ENCODE measurements around the gene TEKTIP1.

Gene TEKTIP1

DNA sequence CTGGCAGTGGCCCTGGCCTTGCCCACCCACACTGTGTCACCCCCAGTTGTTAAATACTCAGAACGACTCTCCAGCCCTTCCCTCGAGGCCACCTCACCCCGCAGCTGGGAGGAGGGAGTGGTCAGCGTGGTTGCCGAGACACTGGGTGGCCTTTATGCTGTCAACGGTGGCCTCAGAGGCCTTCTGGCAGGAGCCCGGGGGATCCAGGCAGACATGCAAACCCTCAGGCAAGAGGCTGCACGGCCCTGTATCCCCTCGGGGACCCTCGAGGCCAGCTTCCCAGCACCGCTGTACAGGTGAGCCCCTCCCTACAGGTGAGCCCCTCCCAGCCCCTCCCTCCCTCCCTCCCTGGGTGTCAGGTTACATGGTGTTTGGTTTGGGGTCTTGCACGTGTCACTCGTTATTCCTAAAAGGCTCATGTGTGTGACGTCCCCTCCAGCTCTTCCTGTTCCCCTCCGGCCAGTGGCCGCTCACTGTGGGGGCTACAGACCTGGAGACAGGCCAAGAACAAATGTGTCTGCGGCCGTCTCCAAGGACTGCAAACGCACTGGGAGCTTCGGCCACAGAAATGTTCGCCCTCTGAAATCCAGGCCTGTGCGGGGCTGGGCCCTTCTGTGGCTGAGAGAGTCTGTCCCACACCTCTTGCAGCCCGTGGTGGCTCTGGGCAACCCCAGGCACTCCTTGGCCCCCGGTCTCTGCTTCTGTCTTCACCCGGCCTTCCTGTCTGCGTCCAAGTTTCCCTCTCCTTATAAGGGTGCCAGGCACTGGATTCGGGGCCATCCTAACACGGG, at the start of gene TEKTIP1:
TEKTIP1 (plus strand) TSS at position 210 of the 791 bp plus-strand sequence; CDS start at position 214, 4 bp downstream.
- DNase-seq (ENCODE audit: low read depth, low spot score) = no peak

GRCh38 chr19:3491396-3492119, 47.4 kb upstream of the TEKTIP1 start:
- DNase-seq (ENCODE audit: low read depth, low spot score) = no peak

DNA sequence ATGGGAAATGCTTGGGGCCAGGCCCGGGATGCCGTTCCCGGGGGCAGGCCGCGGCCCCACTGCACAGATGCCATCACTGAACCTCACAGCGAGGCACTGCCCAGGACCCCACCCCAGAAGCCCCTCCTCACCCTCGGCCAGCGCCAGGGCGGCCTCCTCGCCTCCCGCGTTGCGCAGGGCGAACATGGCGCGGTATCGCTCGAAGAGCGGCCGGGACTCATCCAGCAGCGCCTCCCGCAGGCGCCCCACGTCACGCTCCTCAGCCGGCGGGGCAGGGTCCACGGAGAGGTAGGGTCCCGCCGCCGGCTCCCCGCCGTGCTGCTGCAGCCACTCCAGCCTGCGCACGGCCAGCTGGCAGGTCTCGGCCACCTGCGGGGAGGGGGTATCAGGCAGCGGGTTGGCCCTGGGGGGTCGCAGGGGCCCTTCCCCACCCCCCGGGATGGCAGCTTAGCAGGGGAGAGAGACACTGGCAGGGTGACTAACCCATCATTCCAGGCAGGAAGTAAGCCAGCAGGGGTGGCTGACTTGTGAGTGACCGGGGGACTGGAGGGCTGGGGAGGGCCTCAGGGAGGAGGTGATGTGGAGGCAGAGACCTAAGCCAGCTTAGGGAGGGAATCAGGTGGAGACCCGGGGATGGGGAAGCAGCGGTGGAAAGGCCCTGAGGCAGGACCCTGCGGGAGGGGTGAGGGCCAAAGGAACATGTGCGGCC, 46.7 kb upstream of the TEKTIP1 start:
- DNase-seq (ENCODE audit: low read depth, low spot score) = no peak

DNA sequence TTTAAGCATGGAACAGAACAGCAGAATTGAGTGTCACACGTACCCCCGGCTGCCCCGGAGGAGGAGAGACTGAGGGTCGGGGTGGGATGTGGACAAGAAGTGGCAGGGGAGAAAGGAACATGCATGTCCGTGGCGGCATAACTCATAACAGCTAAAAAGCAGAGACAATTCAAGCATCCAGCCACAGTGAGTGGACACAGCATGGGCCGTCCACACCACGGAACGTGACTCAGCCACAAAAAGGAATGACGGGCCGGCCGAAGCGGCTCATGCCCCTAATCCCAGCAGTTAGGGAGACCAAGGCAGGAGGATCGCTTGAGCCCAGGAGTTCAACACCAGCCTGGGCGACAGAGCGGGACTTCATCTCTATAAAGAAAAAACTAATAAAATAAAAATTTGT, 46.1 kb upstream of the TEKTIP1 start:
- DNase-seq (ENCODE audit: low read depth, low spot score) = no peak

DNA sequence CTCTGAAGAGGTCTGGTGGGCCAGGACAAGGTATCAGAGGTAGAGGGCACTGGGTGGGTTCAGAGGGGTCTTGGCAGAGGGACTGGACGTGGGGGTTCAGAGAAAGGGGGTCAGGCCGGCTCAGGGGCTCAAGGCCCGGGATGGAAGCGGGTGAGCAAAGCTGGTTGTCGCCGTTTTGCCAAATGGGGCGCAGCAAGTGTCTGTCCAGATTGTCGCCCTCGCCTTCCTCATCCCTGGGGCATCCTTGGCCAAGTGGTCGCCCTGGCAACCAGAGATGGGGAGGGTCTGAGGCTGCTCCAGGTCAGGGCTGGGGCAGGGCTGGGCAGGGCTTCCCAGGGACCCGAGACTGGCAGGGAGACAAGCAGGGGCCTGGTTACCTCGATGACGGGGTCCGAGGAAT, 45.3 kb upstream of the TEKTIP1 start:
- no peak for DNase-seq (ENCODE audit: low read depth, low spot score)

DNA sequence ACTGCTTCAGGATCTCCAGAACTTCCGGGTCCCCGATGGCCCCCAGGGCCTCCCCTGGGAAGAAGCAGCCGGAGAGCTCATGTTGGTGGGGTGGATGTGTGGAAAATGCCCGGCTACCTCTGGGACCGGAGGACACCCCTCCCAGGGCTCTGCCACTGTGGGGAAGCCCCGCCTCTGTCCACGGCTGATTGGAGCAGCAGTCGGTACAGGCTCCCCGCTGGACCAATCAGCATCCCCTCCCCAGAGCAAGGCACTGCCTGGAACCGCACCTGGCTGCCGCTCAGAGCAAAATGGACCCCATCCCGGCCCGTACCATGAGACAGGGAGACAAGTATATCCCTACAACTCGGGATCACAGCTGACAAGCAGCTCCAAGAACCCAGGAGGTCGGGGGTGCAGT, 44.9 kb upstream of the TEKTIP1 start:
- DNase-seq (ENCODE audit: low read depth, low spot score) = no peak

GRCh38 chr19:3494559-3494958, 44.4 kb upstream of the TEKTIP1 start:
- no peak for DNase-seq (ENCODE audit: low read depth, low spot score)

DNA sequence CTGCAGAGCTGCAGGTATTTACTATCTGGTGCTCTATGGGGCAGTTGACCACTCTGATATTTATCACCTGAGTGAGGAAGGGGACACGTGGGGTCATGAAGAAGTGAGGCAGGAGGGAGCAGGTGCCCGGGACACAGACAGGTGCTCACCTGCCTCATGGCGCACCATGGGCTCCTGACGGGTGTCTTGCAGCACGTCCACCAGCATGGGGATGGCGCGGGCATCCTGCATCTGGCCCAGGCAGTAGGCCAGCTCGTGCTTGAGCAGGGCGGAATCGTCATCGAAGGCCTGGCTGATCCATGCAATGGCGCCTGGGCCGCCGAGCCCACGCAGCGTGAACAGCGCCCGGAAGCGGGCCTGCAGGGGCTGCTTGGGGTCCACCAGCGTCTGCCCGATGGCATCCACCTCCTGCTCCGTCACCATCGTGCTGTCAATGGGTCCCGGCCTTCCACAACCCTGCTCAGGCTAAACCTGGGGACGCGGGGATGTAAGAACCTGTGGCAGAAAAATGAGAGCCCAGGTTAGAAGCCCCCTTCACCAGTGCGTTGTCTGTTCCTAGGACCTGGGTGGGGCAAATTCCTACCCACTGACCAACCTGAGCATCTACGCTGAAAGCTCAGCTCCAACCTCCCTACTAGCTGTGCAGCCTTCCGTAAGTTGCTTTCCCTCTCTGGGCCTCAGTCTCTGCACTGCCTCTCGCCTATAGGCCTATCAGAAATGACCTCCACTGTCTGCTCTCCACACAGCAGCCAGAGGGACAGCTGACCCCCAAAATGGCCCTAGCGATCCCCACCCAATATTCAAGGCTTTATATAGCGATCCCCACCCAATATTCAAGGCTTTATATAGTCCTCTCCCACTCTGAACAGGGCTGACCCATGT, 42.3 kb upstream of the TEKTIP1 start:
- DNase-seq (ENCODE audit: low read depth, low spot score) = no peak

GRCh38 chr19:3497757-3498520, 41.0 kb upstream of the TEKTIP1 start:
- DNase-seq (ENCODE audit: low read depth, low spot score) = no peak

- DNase-seq (ENCODE audit: low read depth, low spot score) = no peak
Measured at GRCh38 chr19:3499738-3500428, 39.1 kb upstream of the TEKTIP1 start.

GRCh38 chr19:3500429-3501101, 38.4 kb upstream of the TEKTIP1 start, which contains the start of gene DOHH:
Gene DOHH, minus strand, starts transcription at chr19:3500674. Its CDS starts 3,860 bp downstream, at chr19:3496814.
- peak; percentile 95 for DNase-seq (ENCODE audit: low read depth, low spot score)

- DNase-seq (ENCODE audit: low read depth, low spot score) = no peak
Measured at GRCh38 chr19:3501780-3502179, 37.2 kb upstream of the TEKTIP1 start.

DNA sequence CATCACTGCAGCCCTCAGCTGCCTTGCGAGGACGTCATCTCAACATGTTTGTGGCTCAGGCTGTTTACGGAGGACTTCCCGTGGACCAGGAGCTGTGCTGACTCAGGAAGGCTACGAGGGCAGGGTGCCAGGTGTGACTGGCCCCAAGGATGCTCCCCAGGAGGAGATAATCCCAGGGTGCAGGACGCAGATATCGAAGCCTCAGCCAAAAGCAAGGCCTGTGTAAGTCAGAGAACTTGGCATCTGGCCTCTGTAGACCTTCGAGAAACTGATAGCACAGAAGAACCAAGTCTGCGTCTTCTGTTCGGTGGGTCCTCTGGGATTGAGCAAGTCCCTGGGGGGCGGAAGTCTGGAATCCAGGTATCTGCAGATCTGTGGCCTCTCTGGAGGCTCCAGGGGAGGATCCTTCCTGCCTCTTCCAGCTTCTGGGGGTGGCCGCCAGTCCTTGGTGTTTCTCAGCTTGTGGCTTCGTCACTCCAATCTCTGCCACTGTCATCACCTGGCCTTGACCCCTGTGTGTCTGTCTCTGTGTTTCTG, 35.9 kb upstream of the TEKTIP1 start:
- no peak for DNase-seq (ENCODE audit: low read depth, low spot score)

GRCh38 chr19:3504735-3505134, 34.2 kb upstream of the TEKTIP1 start:
- DNase-seq (ENCODE audit: low read depth, low spot score) = no peak

DNA sequence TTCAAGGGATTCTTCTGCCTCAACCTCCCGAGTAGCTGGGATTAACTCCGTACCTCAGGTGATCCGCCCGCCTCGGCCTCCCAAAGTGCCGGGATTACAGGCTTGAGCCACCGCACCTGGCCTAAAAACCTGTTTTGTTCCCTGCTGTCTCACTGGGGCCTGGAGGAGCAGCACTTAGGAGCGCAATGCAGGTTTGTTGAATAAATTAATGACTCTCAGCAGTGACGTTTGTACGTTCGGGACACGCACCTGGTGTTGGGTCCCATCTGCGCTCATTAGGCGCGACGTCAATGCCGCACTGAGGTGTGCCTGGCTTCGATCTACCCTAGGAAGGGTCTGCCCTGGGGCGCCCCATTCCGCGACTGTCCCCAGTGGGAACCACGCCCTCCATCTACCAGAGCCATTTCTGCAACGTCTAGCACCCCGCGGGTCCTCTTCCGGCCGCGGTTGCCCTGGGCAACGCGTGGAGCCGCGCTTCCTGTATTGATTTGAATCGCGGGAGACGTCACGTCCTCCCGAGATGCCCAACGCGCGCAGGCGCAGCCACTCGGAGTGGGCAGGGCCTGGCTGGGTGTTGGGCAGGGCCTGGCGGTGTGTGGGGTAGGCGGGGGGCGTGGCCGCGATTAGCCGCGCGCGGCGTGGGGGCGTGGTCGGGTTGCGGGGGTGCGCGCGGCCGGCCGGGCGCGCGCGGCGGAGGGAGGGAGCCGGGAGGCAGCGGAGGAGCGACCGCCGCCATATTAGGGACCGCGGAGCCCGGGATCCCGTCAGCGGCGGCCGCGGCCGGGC, 33.2 kb upstream of the TEKTIP1 start, which contains the start of gene FZR1:
FZR1 (plus strand) TSS at position 714 of the 786 bp plus-strand sequence. CDS start 16,679 bp downstream, outside the sequence.
- peak; percentile 97 for DNase-seq (ENCODE audit: low read depth, low spot score)

GRCh38 chr19:3506384-3507340, 32.3 kb upstream of the TEKTIP1 start:
- no peak for DNase-seq (ENCODE audit: low read depth, low spot score)
